Liver (tissue), 9 donors: ENCODE results near the gene CRACR2B. TPM values are rescaled to one million over a fixed set of nuclear protein-coding genes. Genes with fewer than 3 reads are reported as not detected.

ENCODE experiments used
- DNase-seq: peaks from one replicate; pipeline ENCODE4 v3.0.0-alpha.2; 2017; ENCODE audit warnings: low spot score
- H3K27ac ChIP-seq, 2 donors: one replicate each; pipeline ENCODE4 v1.7.0; 2013; ENCODE audit warnings: inconsistent platforms in 2 of 2, low read length in 2 of 2, control low read depth in 1 of 2, low read depth in 1 of 2, mild to moderate bottlenecking in 1 of 2
- H3K27me3 ChIP-seq, 4 donors: one replicate each; pipeline versions ENCODE4 v1.6.1 to v1.7.0; 2013; ENCODE audit warnings: low read length in 3 of 4, inconsistent platforms in 1 of 4, mild to moderate bottlenecking in 1 of 4, moderate library complexity in 1 of 4; ENCODE audit not compliant: control insufficient read depth in 4 of 4, insufficient read depth in 4 of 4
- H3K36me3 ChIP-seq, 4 donors: one replicate each; pipeline versions ENCODE4 v1.6.1 to v1.7.0; 2013; ENCODE audit warnings: low read length in 3 of 4, mild to moderate bottlenecking in 3 of 4, low read depth in 1 of 4, moderate library complexity in 1 of 4; ENCODE audit not compliant: control insufficient read depth in 4 of 4, insufficient read depth in 3 of 4
- H3K4me1 ChIP-seq, 4 donors: one replicate each; pipeline versions ENCODE4 v1.6.1 to v1.7.0; 2013; ENCODE audit warnings: low read length in 3 of 4, mild to moderate bottlenecking in 3 of 4, moderate library complexity in 1 of 4; ENCODE audit not compliant: control insufficient read depth in 4 of 4, insufficient read depth in 4 of 4
- H3K4me3 ChIP-seq, 3 donors: one replicate each; pipeline versions ENCODE4 v1.6.1 to v1.7.0; 2013; ENCODE audit warnings: low read length in 3 of 3, control low read depth in 1 of 3, low read depth in 1 of 3, mild to moderate bottlenecking in 1 of 3
- H3K9ac ChIP-seq, 2 donors: one replicate each; pipeline ENCODE4 v1.7.0; 2013; ENCODE audit warnings: low read length in 2 of 2, mild to moderate bottlenecking in 2 of 2, moderate library complexity in 2 of 2, control low read depth in 1 of 2, low read depth in 1 of 2
- H3K9me3 ChIP-seq, 4 donors: one replicate each; pipeline versions ENCODE4 v1.6.1 to v1.7.0; 2013; ENCODE audit warnings: low read length in 3 of 4; ENCODE audit not compliant: control insufficient read depth in 4 of 4
- ATF3 ChIP-seq: IDR thresholded peaks from 2 replicates; pipeline ENCODE4 v1.6.1; 2016; ENCODE audit warnings: antibody characterized with exemption
- CTCF ChIP-seq: fragments of 150-350 bp; IDR thresholded peaks from 2 replicates; pipeline ENCODE4 v1.5.1; 2017; ENCODE audit warnings: improper control_type of control experiment, low read depth, low read length; ENCODE audit not compliant: missing input control
- FOXA1 ChIP-seq: IDR thresholded peaks from 2 replicates; pipeline ENCODE4 v1.6.1; 2016; ENCODE audit warnings: antibody characterized with exemption
- FOXA2 ChIP-seq: IDR thresholded peaks from 2 replicates; pipeline ENCODE4 v1.6.1; 2016; ENCODE audit warnings: antibody characterized with exemption
- GABPA ChIP-seq, 2 donors: IDR thresholded peaks in 1 of 2; conservative IDR thresholded peaks in 1 of 2; 2 replicates each; pipeline ENCODE4 v1.6.1; 2016; ENCODE audit warnings: antibody characterized with exemption in 2 of 2, mild to moderate bottlenecking in 1 of 2, moderate library complexity in 1 of 2
- HNF4A ChIP-seq, 2 donors: conservative IDR thresholded peaks; 2 replicates each; pipeline ENCODE4 v1.6.1; 2016; ENCODE audit warnings: antibody characterized with exemption in 2 of 2, mild to moderate bottlenecking in 2 of 2
- JUND ChIP-seq, 2 donors: IDR thresholded peaks; 2 replicates each; pipeline ENCODE4 v1.6.1; 2016; ENCODE audit warnings: antibody characterized with exemption in 2 of 2
- MAX ChIP-seq: IDR thresholded peaks from 2 replicates; pipeline ENCODE4 v1.6.1; 2016; ENCODE audit warnings: antibody characterized with exemption
- NR2F2 ChIP-seq: IDR thresholded peaks from 2 replicates; pipeline ENCODE4 v1.6.1; 2016; ENCODE audit warnings: antibody characterized with exemption
- TAF1 ChIP-seq: conservative IDR thresholded peaks from 2 replicates; pipeline ENCODE4 v1.6.1; 2016; ENCODE audit warnings: antibody characterized with exemption, mild to moderate bottlenecking
- YY1 ChIP-seq: IDR thresholded peaks from 2 replicates; pipeline ENCODE4 v1.6.1; 2016; ENCODE audit warnings: antibody characterized with exemption, mild to moderate bottlenecking
- ZBTB33 ChIP-seq: IDR thresholded peaks from 2 replicates; pipeline ENCODE4 v1.6.1; 2016; ENCODE audit warnings: antibody characterized with exemption
- WGBS: extraction: QIAGEN DNeasy Blood & Tissue Kit; methylation state at CpG from one replicate; pipeline ENCODE4 v1.1.7; 2013; 5-methylcytosine and 5-hydroxymethylcytosine counted together
- polyA plus RNA-seq, 2 donors: library from polyadenylated mRNA; stranded (reverse) in 1 of 2; unstranded in 1 of 2; fragments of 200-250 nt in 1 of 2; fragments of >200 nt in 1 of 2; fragmentation: Nextera tagmentation in 1 of 2; extraction: Ambion mirVana in 1 of 2; gene quantifications; one replicate each; pipeline versions ENCODE4 v1.2.1 to v1.2.3, GENCODE V29; 2013 to 2015
- total RNA-seq, 2 donors: library from RNA; depleted of rRNA; stranded (reverse); fragments of >200 nt; gene quantifications; one replicate each; pipeline ENCODE4 v1.2.3, GENCODE V29; 2014
- donor health status: healthy.
- donor health status: healthy.
- donor health status: healthy.
- donor health status: healthy.
- donor health status: healthy.

The CRACR2B gene
- total and polyA plus RNA-seq, 4 donors = 0.14 to 2.9 (median 2.2) TPM

GRCh38 chr11:829176-829846 is 1.6 kb downstream of the CRACR2B start (continued):
- no peak for TF ChIP-seq CTCF
- no peak for TF ChIP-seq TAF1

GRCh38 chr11:829847-830294 is 2.2 kb downstream of the CRACR2B start:
- Histone ChIP-seq H3K9ac (no peak overlapping the region), H3K36me3 (no peaks in the 10 kb centered on the region), H3K9me3 (no peaks in the 10 kb centered on the region), H3K4me1 (peaks cover 51 to 90% (median 71%) of the 10 kb centered on the region in 4 donors), H3K4me3 (peak overlapping the region in 1 of 3 donors; percentile 37), H3K27me3 (no peaks in the 10 kb centered on the region), H3K27ac (peak overlapping the region in 1 of 2 donors; percentile 50)
- no peak for DNase-seq
- TF ChIP-seq YY1 = no peak
- no peak for TF ChIP-seq ATF3
- TF ChIP-seq ZBTB33 = no peak
- no peak for TF ChIP-seq FOXA1
- TF ChIP-seq NR2F2 = no peak
- TF ChIP-seq HNF4A (conservative IDR thresholded peaks at IDR 0.05) = no peak
- TF ChIP-seq TAF1 = no peak
- no peak for TF ChIP-seq CTCF
- TF ChIP-seq FOXA2 = no peak
- TF ChIP-seq MAX = no peak
- no peak for TF ChIP-seq GABPA (IDR thresholded peaks at IDR 0.05 in 1 of 2, conservative IDR thresholded peaks at IDR 0.05 in 1 of 2)
- no peak for TF ChIP-seq JUND (IDR thresholded peaks at IDR 0.05)
- 6% methylated on average over 39 of the region's 39 CpGs for WGBS
